Sigmoid colon (tissue), 4 donors: ENCODE results near the gene ATP2C1.

Experiments used
- EP300 ChIP-seq, 4 donors: sonication (generic); formaldehyde crosslinking; IDR thresholded peaks; one replicate each; pipeline ENCODE4 v1.6.1; 2017; ENCODE audit warnings: antibody characterized with exemption in 4 of 4
- POLR2A ChIP-seq, 2 donors: fragments of 450-650 bp; IDR thresholded peaks; one replicate each; pipeline ENCODE4 v1.6.1; 2016; ENCODE audit warnings: antibody characterized with exemption in 2 of 2, mild to moderate bottlenecking in 2 of 2, moderate library complexity in 2 of 2
- POLR2AphosphoS5 ChIP-seq, 4 donors: sonication (generic); formaldehyde crosslinking; IDR thresholded peaks; one replicate each; pipeline ENCODE4 v1.6.1; 2017; ENCODE audit warnings: antibody characterized with exemption in 4 of 4
- TF ChIP-seq, protein P1 (sequence below), 4 experiments: fragments of 450-650 bp in 3 of 4; fragments of 200-600 bp in 1 of 4; IDR thresholded peaks; one replicate each; pipeline ENCODE4 v1.5.1; 2016 to 2019; ENCODE audit warnings: antibody characterized with exemption in 4 of 4, mild to moderate bottlenecking in 3 of 4, moderate library complexity in 2 of 4

DNA sequence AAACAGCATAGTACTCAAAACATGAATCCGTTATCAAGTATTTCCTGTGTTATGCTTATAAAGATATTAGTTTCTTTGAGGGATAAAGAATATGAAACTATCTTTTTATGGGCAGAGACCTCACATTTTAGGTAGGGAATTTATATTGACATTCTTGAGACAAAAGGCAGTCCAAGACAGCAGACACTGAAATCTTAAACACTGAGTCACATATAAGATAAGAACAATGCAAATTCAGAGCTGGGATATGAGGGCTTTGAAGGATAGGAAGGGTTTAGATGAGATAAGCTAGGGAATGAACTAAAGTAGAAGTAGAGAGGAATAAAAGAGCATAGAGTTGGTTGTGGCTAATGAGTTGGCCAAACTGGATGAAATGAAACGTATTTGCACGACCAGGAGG lies 74.3 kb downstream of the ATP2C1 start:
- no peak for TF ChIP-seq EP300 (IDR thresholded peaks at IDR 0.05)
- TF ChIP-seq, protein P1, sequence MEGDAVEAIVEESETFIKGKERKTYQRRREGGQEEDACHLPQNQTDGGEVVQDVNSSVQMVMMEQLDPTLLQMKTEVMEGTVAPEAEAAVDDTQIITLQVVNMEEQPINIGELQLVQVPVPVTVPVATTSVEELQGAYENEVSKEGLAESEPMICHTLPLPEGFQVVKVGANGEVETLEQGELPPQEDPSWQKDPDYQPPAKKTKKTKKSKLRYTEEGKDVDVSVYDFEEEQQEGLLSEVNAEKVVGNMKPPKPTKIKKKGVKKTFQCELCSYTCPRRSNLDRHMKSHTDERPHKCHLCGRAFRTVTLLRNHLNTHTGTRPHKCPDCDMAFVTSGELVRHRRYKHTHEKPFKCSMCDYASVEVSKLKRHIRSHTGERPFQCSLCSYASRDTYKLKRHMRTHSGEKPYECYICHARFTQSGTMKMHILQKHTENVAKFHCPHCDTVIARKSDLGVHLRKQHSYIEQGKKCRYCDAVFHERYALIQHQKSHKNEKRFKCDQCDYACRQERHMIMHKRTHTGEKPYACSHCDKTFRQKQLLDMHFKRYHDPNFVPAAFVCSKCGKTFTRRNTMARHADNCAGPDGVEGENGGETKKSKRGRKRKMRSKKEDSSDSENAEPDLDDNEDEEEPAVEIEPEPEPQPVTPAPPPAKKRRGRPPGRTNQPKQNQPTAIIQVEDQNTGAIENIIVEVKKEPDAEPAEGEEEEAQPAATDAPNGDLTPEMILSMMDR (IDR thresholded peaks at IDR 0.05) = no peak
- TF ChIP-seq POLR2AphosphoS5 (IDR thresholded peaks at IDR 0.05) = no peak
- TF ChIP-seq POLR2A (IDR thresholded peaks at IDR 0.05) = no peak
